Skeletal muscle tissue (tissue), 4 donors: ENCODE data around the gene RCOR1. TPM values are rescaled to one million over a fixed set of nuclear protein-coding genes. Genes with fewer than 3 reads are reported as not detected.
A peak's percentile ranks its signal among the peaks of the same experiment; 100 is the strongest.
"Not testable (repeated sequence)": the region's sequence is repeated elsewhere in the genome, so short reads cannot be mapped to it uniquely, and the experiment has no call there.

Experiments
- H3K27ac ChIP-seq: one replicate; pipeline ENCODE4 v1.7.0; 2013; ENCODE audit warnings: mild to moderate bottlenecking, low read depth, low read length, inconsistent platforms
- H3K27me3 ChIP-seq, 3 donors: one replicate each; pipeline ENCODE4 v1.7.0; 2013; ENCODE audit warnings: low read length in 3 of 3; ENCODE audit not compliant: control insufficient read depth in 3 of 3, insufficient read depth in 3 of 3
- H3K36me3 ChIP-seq, 3 donors: one replicate each; pipeline ENCODE4 v1.7.0; 2013; ENCODE audit warnings: low read length in 3 of 3; ENCODE audit not compliant: control insufficient read depth in 3 of 3, insufficient read depth in 3 of 3
- H3K4me1 ChIP-seq, 3 donors: one replicate each; pipeline ENCODE4 v1.7.0; 2013; ENCODE audit warnings: low read length in 3 of 3, mild to moderate bottlenecking in 3 of 3; ENCODE audit not compliant: control insufficient read depth in 3 of 3, insufficient read depth in 3 of 3
- H3K4me3 ChIP-seq, 3 donors: one replicate each; pipeline ENCODE4 v1.7.0; 2013; ENCODE audit warnings: low read length in 3 of 3
- H3K9ac ChIP-seq, 3 donors: one replicate each; pipeline ENCODE4 v1.7.0; 2013; ENCODE audit warnings: low read length in 3 of 3, mild to moderate bottlenecking in 3 of 3, moderate library complexity in 2 of 3, low read depth in 1 of 3
- H3K9me3 ChIP-seq, 3 donors: one replicate each; pipeline ENCODE4 v1.7.0; 2013; ENCODE audit warnings: low read length in 3 of 3; ENCODE audit not compliant: control insufficient read depth in 3 of 3
- total RNA-seq: library from RNA; depleted of rRNA; stranded (reverse); fragments of >200 nt; gene quantifications from one replicate; pipeline ENCODE4 v1.2.3, GENCODE V29; 2014
- donor health status: Osteomylitis.

Gene RCOR1
- total RNA-seq, 1 donor from 2014 or later: 10.4 TPM

DNA sequence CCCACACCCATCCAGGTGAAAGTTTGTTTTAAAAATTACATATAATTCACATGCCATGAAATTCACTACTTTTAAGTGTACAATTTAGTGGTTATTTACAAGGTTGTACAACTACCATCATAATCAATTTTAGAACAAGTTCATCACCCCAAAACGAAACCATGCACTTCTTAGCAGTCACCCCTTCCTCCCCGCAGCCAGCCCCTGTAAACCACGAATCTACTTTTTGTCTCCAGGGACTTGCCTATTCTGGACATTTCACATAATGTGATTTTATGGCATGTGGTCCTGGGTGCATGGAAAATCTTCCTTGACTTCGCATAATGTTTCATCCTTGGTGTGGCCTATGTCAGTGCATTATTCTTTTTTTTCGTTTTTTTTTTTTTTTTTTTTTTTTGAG, 165.6 kb downstream of the RCOR1 start:
- H3K4me1 ChIP-seq: peaks cover 0 to 3% (median 3%) of the 10 kb centered on the region in 3 donors
- H3K36me3 ChIP-seq: no peaks in the 10 kb centered on the region
- H3K27ac ChIP-seq: no peak overlapping the region
- H3K9ac ChIP-seq: no peak overlapping the region
- no peak overlapping the region for H3K4me3 ChIP-seq
- peaks cover 11 to 12% (median 12%) of the 10 kb centered on the region in 3 donors for H3K27me3 ChIP-seq
- H3K9me3 ChIP-seq: peaks cover 0 to 3% (median 0%) of the 10 kb centered on the region in 3 donors

GRCh38 chr14:102759456-102760187, 167.2 kb downstream of the RCOR1 start:
- peaks cover 11 to 15% (median 12%) of the 10 kb centered on the region in 3 donors for H3K27me3 ChIP-seq
- peaks cover 0 to 3% (median 3%) of the 10 kb centered on the region in 3 donors for H3K4me1 ChIP-seq
- no peak overlapping the region for H3K4me3 ChIP-seq
- peaks cover 0 to 3% (median 0%) of the 10 kb centered on the region in 3 donors for H3K9me3 ChIP-seq
- H3K27ac ChIP-seq: no peak overlapping the region
- no peak overlapping the region for H3K9ac ChIP-seq
- no peaks in the 10 kb centered on the region for H3K36me3 ChIP-seq

DNA sequence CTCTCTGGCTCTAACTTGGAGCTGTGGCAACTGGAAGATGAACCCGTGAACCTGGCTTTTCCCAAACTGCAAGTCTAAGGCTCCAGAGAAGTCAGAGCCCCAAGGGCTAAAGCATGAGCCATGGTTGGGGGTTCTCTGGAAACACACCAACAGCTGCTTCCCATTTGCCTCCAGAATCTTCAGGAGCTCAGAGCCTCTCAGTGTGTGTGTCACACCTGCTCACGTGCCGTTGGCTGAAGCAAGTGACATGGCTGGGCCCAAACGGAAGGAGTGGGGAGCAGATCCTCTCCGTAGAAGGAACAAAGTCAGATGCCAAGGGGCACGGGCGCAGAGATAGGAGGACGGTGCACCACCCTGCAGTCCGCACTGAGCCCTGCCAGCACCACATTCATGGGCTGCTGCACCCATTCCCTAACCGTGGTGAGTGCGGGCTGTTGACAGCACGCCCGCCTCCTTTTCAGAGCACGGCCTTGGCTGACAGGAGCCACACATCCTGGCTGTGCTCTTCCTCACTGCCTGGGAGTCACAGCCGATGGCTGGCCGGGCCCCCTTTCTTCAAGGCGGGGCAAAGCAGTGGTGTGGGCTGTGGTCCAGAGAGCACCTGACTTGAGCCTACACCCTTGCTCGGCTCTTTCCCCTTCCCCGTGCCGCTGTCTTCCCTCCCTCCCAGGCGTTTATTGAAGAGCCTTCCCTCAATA, 168.2 kb downstream of the RCOR1 start:
- peaks cover 11 to 15% (median 12%) of the 10 kb centered on the region in 3 donors for H3K27me3 ChIP-seq
- no peak overlapping the region for H3K4me3 ChIP-seq
- H3K27ac ChIP-seq: no peak overlapping the region
- no peak overlapping the region for H3K9ac ChIP-seq
- peaks cover 0 to 3% (median 0%) of the 10 kb centered on the region in 3 donors for H3K9me3 ChIP-seq
- H3K36me3 ChIP-seq: no peaks in the 10 kb centered on the region
- peaks cover 0 to 3% (median 3%) of the 10 kb centered on the region in 3 donors for H3K4me1 ChIP-seq

DNA sequence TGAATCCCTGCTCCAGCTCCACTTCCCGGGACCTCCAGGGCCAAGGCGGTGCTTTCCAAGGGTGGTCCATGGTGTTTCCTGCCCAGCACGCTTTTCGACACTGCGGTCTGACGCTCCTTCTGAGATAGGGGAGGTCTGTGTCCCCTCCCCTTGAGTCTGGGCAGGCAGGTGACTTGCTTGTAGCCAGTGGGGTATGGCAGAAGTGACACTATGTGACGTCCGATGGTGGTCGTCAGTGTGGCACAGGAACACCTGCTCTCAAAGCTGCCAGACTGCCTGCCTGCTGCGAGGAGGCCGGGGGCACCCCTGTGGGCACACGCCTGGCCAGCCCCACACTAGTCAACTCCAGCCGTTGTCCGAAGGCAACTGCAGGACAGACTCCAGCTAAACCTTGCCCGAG, 168.8 kb downstream of the RCOR1 start:
- Histone ChIP-seq H3K4me3 (no peak overlapping the region), H3K9ac (no peak overlapping the region), H3K9me3 (peaks cover 0 to 3% (median 0%) of the 10 kb centered on the region in 3 donors), H3K27ac (no peak overlapping the region), H3K36me3 (no peaks in the 10 kb centered on the region), H3K4me1 (peaks cover 0 to 3% (median 3%) of the 10 kb centered on the region in 3 donors), H3K27me3 (peaks cover 11 to 15% (median 12%) of the 10 kb centered on the region in 3 donors)

- Histone ChIP-seq H3K27ac (no peak overlapping the region), H3K4me1 (peaks cover 0 to 3% (median 3%) of the 10 kb centered on the region in 3 donors), H3K9ac (no peak overlapping the region), H3K36me3 (no peaks in the 10 kb centered on the region), H3K27me3 (peaks cover 12 to 18% (median 15%) of the 10 kb centered on the region in 3 donors), H3K4me3 (no peak overlapping the region), H3K9me3 (no peaks in the 10 kb centered on the region)
These were observed 171.8 kb downstream of the RCOR1 start for GRCh38 chr14:102764220-102764671.

GRCh38 chr14:102765770-102766169, 173.3 kb downstream of the RCOR1 start:
- not testable (repeated sequence) for H3K9me3 ChIP-seq, H3K27ac ChIP-seq, H3K4me1 ChIP-seq, H3K4me3 ChIP-seq, H3K9ac ChIP-seq, H3K36me3 ChIP-seq
- peaks cover 8 to 17% (median 10%) of the 10 kb centered on the region in 3 donors for H3K27me3 ChIP-seq

DNA sequence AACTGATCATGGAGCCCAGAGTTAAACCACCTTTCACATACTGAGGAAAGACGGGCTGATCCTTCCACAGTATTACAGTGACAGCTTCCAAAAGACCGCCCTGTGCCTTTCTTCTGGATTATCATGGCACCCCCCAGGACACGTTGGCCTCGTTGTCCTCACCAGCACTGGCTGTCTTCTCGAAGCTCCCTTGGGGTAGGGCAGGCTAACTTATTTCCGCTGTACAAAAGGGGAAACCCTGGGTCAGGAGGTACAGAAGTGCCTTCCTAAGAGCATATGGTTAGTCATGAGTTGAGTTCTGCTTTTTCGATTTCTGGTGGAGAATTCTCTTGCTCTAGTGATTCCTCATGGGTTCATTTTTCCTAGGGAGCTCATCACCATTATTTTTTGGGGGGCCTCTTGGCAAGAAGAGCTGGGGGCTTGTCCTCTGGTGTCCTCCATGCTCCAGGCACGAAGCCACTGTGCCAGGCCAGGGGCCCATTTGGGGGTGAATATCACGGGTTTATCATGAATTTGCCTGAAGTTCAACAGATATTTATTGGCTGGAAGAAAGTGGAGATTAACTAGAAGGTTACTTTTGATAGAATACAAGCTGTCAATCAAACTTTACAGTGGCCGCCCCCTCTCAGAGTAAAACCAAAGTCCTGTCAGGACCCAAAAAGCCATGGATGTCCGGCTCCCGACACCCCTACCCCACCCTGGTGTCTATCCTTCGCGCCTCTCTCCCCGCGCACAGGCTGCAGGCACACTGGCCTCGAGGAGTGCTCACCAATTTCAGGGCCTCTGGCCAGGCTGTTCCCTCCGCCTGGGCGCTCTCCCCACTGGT, 176.0 kb downstream of the RCOR1 start:
- no peaks in the 10 kb centered on the region for H3K36me3 ChIP-seq
- H3K4me1 ChIP-seq: no peaks in the 10 kb centered on the region
- peaks cover 0 to 7% (median 3%) of the 10 kb centered on the region in 3 donors for H3K27me3 ChIP-seq
- peak overlapping the region; percentile 36 for H3K27ac ChIP-seq
- no peaks in the 10 kb centered on the region for H3K9me3 ChIP-seq
- no peak overlapping the region for H3K9ac ChIP-seq
- H3K4me3 ChIP-seq: no peak overlapping the region

DNA sequence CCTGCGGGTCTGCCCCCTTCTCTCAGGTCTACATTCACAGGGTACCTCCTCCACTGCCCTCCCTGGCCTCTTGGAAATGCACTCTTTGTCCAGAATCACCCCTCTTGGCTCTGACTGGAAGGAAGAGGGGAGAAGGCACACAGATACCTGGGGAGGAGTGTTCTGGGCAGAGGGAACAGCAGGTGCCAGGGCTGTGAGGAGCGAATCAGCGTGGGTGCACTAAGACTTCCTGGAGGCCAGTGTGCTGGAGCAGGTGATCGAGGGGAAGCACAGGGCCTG, 176.5 kb downstream of the RCOR1 start:
- Histone ChIP-seq H3K4me1 (no peaks in the 10 kb centered on the region), H3K9ac (no peak overlapping the region), H3K27me3 (peaks cover 0 to 7% (median 3%) of the 10 kb centered on the region in 3 donors), H3K27ac (no peak overlapping the region), H3K4me3 (no peak overlapping the region), H3K36me3 (no peaks in the 10 kb centered on the region), H3K9me3 (no peaks in the 10 kb centered on the region)

GRCh38 chr14:102770147-102771123, 178.0 kb downstream of the RCOR1 start:
- Histone ChIP-seq H3K9ac (no peak overlapping the region), H3K4me3 (no peak overlapping the region), H3K4me1 (no peaks in the 10 kb centered on the region), H3K9me3 (no peaks in the 10 kb centered on the region), H3K27me3 (peaks cover 0 to 7% (median 0%) of the 10 kb centered on the region in 3 donors), H3K36me3 (no peaks in the 10 kb centered on the region), H3K27ac (no peak overlapping the region)
